ENCODE results near the gene ITGBL1. TPM values are rescaled to one million over a fixed set of nuclear protein-coding genes. Genes with fewer than 3 reads are reported as not detected.

The ITGBL1 gene
- total and polyA plus RNA-seq, 2 of the 13 experiments (the other 11 are each of a cell fraction or from before 2014, with no cell fraction given): 0.02 TPM; not detected in 1

DNA sequence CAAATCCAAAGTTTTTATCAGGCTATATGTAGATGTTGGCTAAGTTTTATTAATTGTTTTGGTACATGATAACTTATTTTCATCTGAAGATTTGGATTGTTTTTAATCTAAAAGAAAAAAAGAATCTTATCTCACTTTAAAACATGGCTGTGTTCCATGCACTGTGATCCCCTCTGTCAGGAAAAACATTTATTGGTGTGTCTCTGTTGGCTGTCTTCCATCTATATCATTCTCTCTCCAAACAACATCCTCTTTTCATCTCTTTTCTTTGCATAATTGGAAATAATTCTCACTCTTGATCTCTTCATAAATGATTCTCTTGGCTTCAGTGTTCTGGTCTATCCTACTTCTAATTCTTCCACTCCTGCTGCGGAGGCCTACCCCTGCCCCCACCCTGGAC, 40.4 kb upstream of the ITGBL1 start:
- Histone ChIP-seq H3K79me2 (ENCODE audit: insufficient read depth, low read length) (no peaks in the 10 kb centered on the region), H4K20me1 (ENCODE audit: insufficient read depth, low read length) (no peaks in the 10 kb centered on the region), H3K9ac (ENCODE audit: insufficient read depth, low read depth, low read length) (no peak overlapping the region), H3K27ac (ENCODE audit: extremely low read length, insufficient read depth, low read length) (no peak overlapping the region), H3K4me1 (ENCODE audit: insufficient read depth, low read length) (no peaks in the 10 kb centered on the region), H3K9me3 (ENCODE audit: low read length) (no peaks in the 10 kb centered on the region), H3K36me3 (replicated peaks in 1 of 2; ENCODE audit: control insufficient read depth in 1 of 2, insufficient read depth in 2 of 2, low read length in 2 of 2) (no peaks in the 10 kb centered on the region), H2AFZ (ENCODE audit: low read length) (no peak overlapping the region), H3K4me3 (replicated peaks in 1 of 3; ENCODE audit: insufficient read depth in 1 of 3, low read depth in 2 of 3, low read length in 3 of 3) (no peak overlapping the region), H3K27me3 (ENCODE audit: control insufficient read depth in 1 of 2, insufficient read depth in 2 of 2, low read length in 2 of 2) (peaks cover 0 to 11% of the 10 kb centered on the region in 2 experiments; a peak in 3 of 5 replicates), H3K4me2 (ENCODE audit: low read depth, low read length) (no peak overlapping the region)
- ATAC-seq (no peak), FAIRE-seq (no peak), DNase-seq (ENCODE audit: low spot score) (no peak)
- 3% methylated on average over 1 of the region's 1 CpG for WGBS (ENCODE audit: low lambda C conversion rate)
- POLR2A ChIA-PET: no interaction called here
- TF ChIP-seq KLF11 (CRISPR knock-in tag; IDR thresholded peaks at IDR 0.05): no peak
- TF ChIP-seq ZNF703 (CRISPR knock-in tag; IDR thresholded peaks at IDR 0.05; ENCODE audit: borderline replicate concordance): no peak
- TF ChIP-seq ZEB1 (IDR thresholded peaks at IDR 0.05; ENCODE audit: insufficient replicate concordance, low read depth): no peak
- no peak for TF ChIP-seq ZBTB3 (CRISPR knock-in tag; IDR thresholded peaks at IDR 0.05; ENCODE audit: borderline replicate concordance, low read depth)
- no peak for TF ChIP-seq ZBTB38 (CRISPR knock-in tag; IDR thresholded peaks at IDR 0.05)
- TF ChIP-seq, protein P1, sequence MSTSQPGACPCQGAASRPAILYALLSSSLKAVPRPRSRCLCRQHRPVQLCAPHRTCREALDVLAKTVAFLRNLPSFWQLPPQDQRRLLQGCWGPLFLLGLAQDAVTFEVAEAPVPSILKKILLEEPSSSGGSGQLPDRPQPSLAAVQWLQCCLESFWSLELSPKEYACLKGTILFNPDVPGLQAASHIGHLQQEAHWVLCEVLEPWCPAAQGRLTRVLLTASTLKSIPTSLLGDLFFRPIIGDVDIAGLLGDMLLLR (CRISPR knock-in tag; IDR thresholded peaks at IDR 0.05): no peak
- no peak for TF ChIP-seq ZNF670 (CRISPR knock-in tag; IDR thresholded peaks at IDR 0.05; ENCODE audit: borderline replicate concordance)
- no TSS peak for BruUV-seq (replicated peaks)
- in situ Hi-C loops (cut with HindIII; ENCODE audit: extremely low pct_ligation_motif_present, low pct_unique_long_range_greater_than_20kb) (no loop called here), intact Hi-C loops (cut with micrococcal nuclease; ENCODE audit: unreplicated experiment) (no loop called here)
- CTCF ChIA-PET (ENCODE audit: low intra/inter-chr PET ratio, low total read pairs): no interaction called here

DNA sequence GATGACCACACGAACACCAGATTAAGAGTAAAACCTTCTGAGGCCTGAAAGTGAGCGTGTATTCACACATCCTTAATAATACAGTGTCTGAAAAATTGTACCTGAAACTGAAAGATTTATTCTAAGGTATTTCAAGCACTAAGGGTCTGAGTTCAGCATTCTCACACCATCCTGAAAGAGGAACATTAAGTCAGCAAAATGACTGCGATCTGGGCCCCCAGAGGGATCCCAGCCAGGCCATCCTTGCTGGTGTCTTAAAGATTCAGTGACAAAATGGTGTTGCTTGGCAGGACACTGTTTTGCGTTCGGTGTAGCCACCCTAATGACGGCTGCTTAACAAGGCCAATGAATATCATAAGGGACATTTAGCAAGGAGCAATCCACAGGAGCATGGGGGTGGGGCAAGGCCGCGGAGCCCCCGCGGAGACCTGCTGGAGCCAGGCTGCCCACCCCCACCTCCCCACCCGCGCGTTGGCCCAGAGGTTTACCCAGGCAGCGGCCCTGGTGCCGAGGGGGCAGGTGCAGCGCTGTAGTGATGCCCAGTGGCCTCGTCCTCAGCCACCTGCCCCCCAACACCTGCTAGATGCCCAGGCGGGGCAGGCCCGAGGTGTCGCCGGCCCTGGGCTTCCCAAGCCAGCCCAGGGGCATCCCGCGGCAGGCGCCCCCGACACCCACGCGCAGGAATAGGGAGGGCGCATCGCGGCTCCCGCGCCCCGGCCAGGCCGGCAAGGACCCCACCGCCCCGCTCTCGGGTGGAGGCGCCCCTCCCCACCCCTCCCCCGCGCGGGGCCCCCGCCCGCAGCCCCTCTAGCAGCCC, 36.9 kb upstream of the ITGBL1 start:
- H3K79me2 ChIP-seq (ENCODE audit: insufficient read depth, low read length): no peaks in the 10 kb centered on the region
- ChIA-PET POLR2A (no interaction called here), CTCF (ENCODE audit: low intra/inter-chr PET ratio, low total read pairs) (no interaction called here)
- H2AFZ ChIP-seq (ENCODE audit: low read length): no peak overlapping the region
- no peak overlapping the region for H3K4me2 ChIP-seq (ENCODE audit: low read depth, low read length)
- H3K27me3 ChIP-seq (ENCODE audit: control insufficient read depth in 1 of 2, insufficient read depth in 2 of 2, low read length in 2 of 2): peaks cover 0 to 15% of the 10 kb centered on the region in 2 experiments; a peak in 3 of 5 replicates
- DNase-seq (ENCODE audit: low spot score): no peak
- no peaks in the 10 kb centered on the region for H3K4me1 ChIP-seq (ENCODE audit: insufficient read depth, low read length)
- WGBS (ENCODE audit: low lambda C conversion rate): 58% methylated on average over 6 of the region's 43 CpGs
- no peaks in the 10 kb centered on the region for H4K20me1 ChIP-seq (ENCODE audit: insufficient read depth, low read length)
- FAIRE-seq: no peak
- intact Hi-C loops (cut with micrococcal nuclease; ENCODE audit: unreplicated experiment): no loop called here
- in situ Hi-C loops (cut with HindIII; ENCODE audit: extremely low pct_ligation_motif_present, low pct_unique_long_range_greater_than_20kb): no loop called here
- no peak overlapping the region for H3K27ac ChIP-seq (ENCODE audit: extremely low read length, insufficient read depth, low read length)
- H3K9me3 ChIP-seq (ENCODE audit: low read length): no peaks in the 10 kb centered on the region
- no peak overlapping the region for H3K9ac ChIP-seq (ENCODE audit: insufficient read depth, low read depth, low read length)
- ATAC-seq: no peak; the same call in 1 of the 3 replicates
- no peak overlapping the region for H3K4me3 ChIP-seq (replicated peaks in 1 of 3; ENCODE audit: insufficient read depth in 1 of 3, low read depth in 2 of 3, low read length in 3 of 3)
- no peaks in the 10 kb centered on the region for H3K36me3 ChIP-seq (replicated peaks in 1 of 2; ENCODE audit: control insufficient read depth in 1 of 2, insufficient read depth in 2 of 2, low read length in 2 of 2)
- BruUV-seq (replicated peaks): no TSS peak
- TF ChIP-seq EZH2 (conservative IDR thresholded peaks at IDR 0.05; ENCODE audit: low read depth, low read length): no peak
- TF ChIP-seq RFX3 (CRISPR knock-in tag; IDR thresholded peaks at IDR 0.05): no peak
- TF ChIP-seq, protein P2, sequence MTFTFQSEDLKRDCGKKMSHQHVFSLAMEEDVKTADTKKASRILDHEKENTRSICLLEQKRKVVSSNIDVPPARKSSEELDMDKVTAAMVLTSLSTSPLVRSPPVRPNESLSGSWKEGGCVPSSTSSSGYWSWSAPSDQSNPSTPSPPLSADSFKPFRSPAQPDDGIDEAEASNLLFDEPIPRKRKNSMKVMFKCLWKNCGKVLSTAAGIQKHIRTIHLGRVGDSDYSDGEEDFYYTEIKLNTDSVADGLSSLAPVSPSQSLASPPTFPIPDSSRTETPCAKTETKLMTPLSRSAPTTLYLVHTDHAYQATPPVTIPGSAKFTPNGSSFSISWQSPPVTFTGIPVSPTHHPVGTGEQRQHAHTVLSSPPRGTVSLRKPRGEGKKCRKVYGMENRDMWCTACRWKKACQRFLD (CRISPR knock-in tag; IDR thresholded peaks at IDR 0.05; ENCODE audit: borderline replicate concordance): no peak
- TF ChIP-seq TBL1XR1 (IDR thresholded peaks at IDR 0.05; ENCODE audit: borderline replicate concordance, low read length, partially characterized antibody): no peak
- TF ChIP-seq SNAPC2 (CRISPR knock-in tag; IDR thresholded peaks at IDR 0.05): no peak
- no peak for TF ChIP-seq ERF (CRISPR knock-in tag; IDR thresholded peaks at IDR 0.05)
- TF ChIP-seq ZNF7 (CRISPR knock-in tag; IDR thresholded peaks at IDR 0.05): no peak
- TF ChIP-seq KAT8 (CRISPR knock-in tag; IDR thresholded peaks at IDR 0.05): no peak
- TF ChIP-seq SSRP1 (CRISPR knock-in tag; IDR thresholded peaks at IDR 0.05): no peak
- TF ChIP-seq TEAD2 (CRISPR knock-in tag; IDR thresholded peaks at IDR 0.05): no peak
- TF ChIP-seq ZNF788 (CRISPR knock-in tag; IDR thresholded peaks at IDR 0.05; ENCODE audit: borderline replicate concordance): no peak
- TF ChIP-seq PRPF4 (IDR thresholded peaks at IDR 0.05; ENCODE audit: low read depth, low read length, poor library complexity, severe bottlenecking): no peak

All from HepG2 (cell line).